Measurements from ENCODE around the gene PLXNB2.
"Not testable (repeated sequence)": the region's sequence is repeated elsewhere in the genome, so short reads cannot be mapped to it uniquely, and the experiment has no call there.

Gene PLXNB2

DNA sequence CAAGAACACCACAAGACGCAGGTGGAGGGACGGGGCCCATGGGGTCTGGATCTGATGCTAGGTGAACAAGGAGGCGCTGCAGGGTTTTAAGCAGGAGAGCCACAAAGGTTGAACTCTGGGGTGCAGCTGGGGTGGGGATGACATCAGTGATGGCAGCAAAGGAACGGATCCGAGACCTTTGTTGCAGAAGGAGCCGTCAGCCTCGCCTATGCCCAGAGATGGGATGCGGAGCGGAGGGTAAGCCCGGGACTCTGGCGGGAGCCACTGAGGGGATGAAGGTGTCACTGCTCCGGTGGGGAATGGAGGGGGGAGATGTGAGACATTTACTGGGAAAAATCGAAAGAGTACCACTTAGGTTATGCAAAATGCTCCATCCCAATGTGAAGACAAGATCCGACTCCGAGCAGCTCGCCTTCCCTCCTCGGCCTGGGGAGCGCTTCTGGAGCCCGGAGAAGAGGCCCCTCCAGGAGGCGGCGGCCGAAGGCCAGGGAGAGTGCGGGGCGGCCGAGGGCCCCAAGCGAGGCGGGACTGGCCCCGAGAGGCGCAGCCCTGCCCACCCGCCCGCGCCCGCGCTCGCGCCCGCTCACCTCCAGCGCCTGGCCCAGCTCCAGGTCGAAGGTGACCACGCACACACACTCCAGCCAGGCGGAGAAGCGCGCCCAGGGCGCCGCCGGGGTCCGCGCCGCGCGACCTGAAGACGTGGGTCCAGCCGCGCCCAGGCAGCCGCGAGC, 18.9 kb upstream of the PLXNB2 start:
- DNase-seq, result no peak

DNA sequence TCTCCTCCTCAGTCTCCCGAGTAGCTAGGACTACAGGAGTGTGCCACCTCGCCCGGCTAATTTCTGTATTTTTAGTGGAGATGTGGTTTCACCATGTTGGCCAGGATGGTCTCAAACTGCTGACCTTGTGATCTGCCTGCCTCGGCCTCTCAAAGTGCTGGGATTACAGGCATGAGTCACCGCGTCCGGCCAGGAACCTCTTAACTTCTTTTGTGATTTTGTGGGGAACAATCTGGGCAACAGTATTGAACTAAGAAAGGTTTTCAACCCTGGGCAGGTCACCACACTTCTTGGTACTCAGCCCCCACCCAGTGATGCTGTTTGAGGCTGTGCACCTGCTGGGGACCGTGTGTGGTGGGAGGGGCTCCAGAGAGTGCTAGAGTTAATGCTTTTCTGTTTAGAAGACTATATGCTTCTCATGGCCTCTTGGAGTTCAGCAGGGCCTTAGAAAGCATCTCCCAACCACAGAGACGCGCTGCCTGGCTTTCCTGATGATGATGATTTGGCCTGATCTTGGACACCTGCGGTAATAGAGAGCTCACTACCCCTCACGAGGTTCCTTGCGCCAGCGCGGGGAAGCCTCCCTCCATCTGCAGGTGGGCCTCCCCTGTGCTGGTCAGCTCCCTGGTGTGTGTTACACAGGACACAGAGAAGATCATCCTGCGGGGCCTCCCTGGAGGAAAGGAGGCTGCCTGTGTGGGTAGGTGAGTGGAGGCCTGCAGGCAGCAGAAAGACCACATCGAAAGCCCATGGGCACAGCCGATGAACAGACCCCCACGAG, 18.2 kb upstream of the PLXNB2 start:
- DNase-seq, result no peak

DNA sequence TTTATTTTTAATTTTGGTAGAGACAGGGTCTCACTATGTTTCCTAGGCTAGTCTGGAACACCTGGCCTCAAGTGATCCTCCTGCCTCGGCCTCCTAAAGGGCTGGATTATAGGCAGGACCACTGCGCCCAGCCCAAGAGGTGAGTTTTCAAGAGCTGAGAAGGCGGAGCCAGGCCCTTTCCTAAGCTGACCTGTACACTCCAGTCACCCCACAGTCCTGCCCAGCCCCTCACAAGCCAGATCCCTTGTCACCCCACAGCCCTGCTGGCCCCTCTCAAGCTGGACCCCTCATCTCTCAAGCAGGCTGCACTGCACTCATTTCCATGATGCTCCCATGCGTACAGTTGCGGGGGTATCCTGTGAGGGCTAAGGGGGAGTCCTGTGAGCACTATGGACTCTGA, 16.5 kb upstream of the PLXNB2 start:
- no peak for DNase-seq

DNA sequence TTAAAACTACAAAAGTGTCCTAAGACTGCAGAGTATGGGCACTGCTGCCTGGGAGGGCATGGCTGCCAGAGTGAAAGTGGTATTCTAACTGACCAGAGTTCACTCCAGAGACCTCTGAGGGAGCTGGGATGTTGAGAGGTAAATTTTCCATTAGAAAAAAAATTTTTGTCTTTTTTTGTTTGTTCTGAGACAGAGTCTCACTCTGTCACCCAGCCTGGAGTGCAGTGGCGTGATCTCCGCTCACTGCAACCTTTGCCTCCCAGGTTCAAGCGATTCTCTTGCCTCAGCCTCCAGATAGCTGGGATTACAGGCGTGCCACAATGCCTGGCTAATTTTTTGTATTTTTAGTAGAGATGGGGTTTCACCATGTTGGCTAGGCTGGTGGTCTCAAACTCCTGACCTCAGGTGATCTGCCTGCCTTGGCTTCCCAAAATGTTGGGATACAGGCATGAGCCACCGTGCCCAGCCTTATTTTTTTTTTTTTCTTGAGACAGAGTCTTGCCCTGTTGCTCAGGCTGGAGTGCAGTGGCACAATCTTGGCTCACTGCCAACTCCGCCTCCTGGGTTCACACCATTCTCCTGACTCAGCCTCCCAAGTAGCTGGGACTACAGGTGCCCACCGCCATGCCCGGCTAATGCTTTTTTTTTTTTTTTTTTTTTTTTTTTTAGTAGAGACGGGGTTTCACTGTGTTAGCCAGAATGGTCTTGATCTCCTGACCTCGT, 15.1 kb upstream of the PLXNB2 start:
- not testable (repeated sequence) for DNase-seq

DNA sequence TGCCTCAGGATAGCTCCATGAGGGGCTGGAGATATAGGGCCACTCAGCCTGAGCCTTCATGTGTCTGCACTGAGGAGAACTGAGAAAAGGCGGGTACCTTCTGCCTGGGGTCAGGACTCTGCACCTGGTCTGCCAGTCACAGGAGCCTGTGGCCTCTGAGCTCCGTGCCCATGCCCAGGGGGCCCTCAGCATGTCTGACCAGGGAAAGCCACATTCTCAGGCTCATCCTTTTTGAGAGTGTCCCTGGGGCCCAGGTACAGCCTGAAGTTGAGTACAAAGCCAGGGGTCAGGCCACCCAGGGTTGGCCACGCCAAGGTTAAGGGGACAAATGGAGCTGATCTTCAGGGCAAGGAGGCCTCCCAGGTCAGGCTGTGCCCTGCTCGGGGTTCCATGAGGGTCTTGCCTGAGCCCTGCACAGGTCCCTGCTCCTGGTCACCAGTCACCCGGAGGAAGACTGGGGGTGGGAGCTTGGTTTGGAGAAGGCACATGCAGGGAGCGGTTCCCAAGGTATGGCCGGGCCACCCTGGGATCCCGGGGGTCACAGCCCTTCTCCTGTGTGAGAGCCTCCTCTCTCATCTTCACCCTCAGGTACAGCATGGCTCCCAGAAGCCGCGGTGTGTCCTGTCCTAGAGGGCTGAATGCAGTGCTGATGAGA, 13.4 kb upstream of the PLXNB2 start:
- no peak for DNase-seq

DNA sequence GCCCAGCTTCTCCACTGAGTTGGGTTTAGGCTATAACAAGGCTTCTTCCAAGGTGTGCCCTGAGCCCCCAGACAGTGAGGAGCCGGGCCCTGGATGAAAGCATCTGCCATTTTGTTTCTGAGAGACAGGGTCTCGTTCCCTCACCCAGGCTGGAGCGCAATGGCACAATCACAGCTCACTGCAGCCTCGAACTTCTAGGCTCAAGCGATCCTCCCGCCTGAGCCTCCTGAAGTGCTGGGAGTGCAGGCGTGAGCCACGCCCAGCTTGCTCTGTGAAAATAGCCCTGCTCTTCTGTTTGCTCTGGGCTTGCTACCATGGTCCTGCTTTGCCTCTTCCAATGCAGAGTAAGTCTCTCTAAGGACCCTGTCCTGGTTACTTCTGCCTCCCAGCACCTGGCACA, 12.7 kb upstream of the PLXNB2 start:
- no peak for DNase-seq

DNA sequence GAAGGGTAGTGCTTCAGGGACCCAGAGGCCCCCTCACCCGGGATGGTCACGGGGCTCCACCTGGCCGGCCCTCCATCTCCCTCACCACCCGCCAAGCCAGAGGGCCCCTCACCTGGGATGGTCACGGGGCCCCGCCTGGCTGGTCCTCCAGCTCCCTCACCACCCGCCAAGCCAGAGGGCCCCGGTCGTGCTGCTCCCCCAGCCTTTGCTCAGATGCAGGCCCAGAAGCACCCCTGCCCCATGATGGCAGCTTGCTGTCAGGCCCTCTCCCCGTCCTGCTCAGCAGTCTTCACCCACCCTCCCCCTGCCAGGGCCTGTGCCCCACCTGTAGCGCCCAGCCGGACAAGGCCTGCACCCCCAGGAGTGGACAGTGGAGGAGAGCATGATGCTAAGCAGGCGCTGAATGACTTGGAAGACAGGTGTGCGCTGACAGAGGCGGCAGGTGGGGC, 12.1 kb upstream of the PLXNB2 start:
- no peak for DNase-seq

DNA sequence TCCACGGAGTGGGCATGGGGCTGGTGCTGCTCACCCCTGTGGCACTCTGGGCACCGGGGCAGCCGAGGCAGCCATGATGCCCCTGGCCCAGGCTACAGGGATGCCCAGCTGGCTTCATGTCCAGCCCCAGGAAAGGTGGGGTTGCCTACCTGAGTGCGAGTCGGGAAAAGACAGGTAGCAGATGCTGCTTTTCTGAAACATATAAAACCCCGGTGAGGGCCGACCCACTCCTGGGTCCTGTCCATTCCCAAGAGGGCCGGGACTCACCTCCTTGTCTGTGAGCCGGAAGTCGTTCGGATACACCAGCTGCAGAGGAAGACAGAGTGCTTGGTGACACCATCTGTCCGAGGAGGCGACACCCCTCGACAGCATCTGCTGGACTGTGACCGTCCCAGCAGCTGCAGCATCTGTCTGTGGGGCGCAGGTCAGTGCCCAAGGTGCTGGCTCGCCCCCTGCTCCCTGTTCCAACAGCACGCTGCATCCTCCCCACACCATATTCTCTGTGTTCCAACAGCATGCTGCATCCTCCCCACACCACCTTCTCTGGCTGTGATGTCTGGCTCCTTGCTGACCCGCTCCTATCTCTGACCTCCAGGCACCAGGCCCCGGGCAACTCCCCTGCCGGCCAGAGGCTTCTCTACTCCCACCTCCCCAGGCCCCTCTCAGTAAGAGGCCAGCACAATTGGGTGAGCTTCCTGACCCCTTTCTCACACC, 11.4 kb upstream of the PLXNB2 start:
- no peak for DNase-seq

DNA sequence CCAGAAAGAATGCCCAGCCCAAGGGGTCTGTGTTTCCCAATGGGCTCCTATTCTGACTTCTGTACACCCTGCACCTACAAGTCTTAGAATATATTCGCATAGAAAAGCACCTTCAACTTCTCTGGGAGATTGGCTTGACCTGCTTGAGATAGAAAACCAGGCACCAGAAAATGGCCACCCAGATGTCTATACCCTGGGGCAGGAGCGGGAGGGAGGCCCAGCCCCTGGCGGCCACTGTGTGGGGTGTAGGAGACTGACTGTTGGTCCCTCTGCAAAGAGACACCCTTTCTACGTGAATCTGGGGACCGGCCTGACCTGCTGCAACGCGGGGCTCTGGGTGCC, 10.9 kb upstream of the PLXNB2 start:
- DNase-seq, result no peak

DNA sequence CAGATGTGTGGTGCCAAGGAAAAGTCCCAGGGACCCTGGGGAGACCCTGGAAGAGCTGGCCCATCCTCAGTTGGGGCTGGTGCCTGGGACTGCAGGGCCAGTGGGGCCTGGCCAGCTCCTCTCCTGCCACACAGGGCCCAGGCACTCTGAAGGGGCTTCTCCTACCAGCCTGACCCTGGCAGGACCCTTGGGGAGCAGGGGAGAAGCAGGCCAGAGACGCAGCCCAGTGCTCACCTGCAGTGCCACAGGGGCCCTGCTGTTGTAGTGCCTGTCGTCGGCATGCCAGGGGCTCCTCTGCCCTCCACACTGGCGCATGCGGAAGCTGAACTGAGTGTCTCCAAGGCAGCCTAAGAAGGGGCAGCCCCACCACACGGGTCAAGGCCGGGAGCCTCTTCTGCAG, 10.2 kb upstream of the PLXNB2 start:
- no peak for DNase-seq

DNA sequence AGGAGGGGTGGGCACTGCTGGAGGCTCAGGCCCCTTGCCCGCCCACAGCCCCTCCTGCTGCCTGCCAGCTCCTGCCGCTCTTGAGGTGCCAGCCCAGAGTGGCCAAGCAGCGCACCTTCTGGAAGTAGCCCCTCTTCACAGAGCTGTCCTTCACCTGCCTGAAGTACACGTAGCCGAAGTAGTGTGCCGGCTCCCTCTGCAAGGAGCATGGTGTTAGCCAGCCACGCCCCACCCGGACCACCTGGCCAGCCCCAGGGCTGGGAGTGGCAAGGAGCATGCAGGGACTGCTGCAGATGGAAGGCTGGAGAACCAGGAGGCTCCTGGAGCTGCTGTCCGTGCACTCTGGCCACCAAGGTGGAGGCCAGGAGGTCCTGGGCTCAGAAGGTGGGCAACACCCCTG, 9.7 kb upstream of the PLXNB2 start:
- DNase-seq, result no peak

DNA sequence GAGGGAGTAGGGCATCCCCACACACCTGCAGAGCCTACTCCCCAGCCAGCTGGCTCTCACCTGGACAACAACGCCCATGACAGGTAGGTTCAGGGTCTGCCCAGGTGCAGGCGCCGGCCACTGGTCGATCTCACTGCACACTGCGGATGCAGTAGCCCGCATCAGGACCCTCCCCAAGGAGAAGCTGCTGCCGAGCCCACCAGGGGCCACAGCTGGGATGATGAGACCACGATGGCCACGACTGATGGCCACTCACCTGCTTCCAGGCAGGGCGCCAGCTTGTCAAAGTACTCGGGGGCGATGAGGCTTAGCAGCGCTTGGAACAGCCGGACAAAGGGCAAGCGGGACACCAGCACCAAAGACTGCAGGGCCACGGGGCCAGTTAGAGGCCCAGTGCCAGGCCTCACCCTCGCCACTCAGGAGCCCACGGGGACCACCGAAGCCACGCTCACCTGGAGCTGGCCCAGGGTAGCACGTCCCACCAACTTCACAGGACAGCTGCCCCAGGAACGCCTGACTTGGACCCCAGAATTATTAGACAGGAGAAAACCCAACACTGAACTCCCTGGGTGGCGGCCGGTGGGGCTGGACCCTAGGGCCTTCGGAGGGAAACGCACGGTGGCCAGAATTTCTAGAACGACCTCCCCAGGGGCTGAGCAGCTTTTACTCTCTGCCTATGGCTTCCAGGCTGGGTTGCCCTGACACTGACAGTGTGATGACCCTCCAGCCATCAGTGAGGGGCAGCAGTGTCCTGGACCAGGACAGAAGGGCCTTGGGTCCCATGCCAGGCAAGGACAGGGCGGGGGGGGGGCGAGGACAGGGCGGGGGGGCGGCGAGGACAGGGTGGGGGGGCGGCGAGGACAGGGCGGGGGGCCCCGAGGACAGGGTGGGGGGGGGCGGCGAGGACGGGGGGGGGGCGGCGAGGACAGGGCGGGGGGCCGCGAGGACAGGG, 8.9 kb upstream of the PLXNB2 start:
- no peak for DNase-seq

DNA sequence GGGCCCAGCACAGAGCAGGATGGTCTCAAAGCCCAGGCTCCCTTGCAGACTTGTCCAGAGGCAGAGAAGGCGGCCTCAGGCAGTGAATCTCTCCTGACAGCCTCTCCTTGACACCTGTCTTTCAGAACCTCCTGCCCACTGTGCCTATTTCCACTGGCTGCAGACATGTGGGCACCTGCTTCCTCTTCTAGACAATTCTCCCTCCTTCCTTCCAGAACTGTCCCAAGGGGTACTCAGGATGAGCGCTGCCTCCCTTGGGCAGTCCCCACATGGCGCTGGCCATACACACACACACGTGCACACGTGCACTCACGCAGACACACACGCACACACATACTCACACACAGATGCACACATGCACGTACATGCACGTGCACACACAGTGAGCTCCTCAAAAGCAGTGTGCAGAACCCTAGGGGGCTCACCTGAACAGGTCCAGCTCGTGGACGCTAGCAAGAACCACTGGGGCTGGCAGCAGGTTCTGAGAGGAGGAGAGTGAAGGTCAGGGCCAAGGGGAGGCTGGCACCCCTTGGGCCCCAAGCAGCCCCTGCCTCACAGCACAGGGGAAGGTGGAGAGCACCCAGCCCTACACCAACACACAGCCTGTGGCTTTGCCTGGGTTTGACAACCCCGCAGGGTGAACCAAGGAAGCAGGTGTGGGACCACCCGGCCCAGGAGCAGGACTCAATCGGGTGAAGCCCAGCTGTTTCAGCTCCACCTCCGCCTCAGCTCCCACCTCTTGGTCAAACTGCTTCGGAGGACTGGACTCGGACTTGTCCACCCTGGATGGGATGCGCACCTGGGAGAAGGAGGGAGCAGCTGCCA, 8.1 kb upstream of the PLXNB2 start:
- no peak for DNase-seq

DNA sequence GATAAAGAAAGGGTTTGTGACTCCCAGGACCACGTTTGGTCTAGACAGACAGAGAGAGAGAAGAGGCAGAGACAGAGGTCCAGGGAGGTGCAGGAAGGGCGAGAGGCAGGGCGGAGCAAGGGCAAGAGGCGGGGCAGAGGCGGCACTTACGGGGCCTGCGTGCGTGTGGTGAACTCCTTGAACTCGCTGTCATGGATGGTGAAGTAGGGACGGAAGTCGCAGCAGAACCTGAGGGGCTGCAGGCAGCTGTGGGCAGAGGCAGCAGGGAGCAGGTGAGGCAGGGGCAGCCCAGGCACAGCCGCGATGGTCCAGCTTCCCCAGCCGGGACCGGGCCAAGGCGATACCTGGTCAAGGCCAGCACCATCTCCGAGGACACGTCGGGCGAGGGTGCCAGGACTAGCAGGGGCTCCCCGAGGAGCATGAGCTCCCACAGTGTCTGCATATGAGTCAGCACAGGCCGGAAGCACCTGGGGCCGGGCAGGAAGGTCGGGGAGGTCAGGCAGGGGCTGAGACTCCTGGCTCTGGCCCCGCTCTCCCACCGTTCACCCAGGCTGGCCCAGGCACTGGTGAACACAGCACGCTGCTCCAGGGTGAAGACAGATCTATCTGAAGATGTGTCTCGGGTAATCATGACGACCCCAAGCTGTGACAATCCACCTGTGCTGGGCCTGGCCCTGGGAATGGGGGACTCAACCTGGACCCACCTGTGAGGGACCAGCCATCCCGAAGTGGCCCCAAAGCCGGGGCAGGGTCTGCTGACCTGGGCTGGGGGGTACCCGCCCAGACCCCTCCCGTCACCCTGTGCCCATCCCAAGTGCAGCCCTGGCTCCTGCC, 7.2 kb upstream of the PLXNB2 start:
- no peak for DNase-seq

DNA sequence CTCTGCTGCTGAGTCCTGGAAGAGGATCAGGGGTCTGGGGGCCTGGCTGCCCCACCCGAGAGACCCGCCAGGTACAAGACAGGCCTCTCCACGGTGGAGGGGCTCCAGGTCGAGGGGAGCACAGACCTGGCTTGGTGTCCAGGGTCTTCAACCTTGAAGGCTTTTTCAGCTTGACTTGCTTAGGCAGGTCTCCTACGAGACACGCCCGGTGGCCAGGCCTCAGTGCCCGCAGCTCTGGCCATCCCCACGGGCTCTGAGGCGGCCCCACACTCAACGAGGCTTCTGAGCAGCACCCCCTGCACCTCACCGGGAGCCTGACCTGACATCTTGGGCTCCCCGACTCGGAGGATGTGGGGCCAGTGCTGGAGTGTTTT, 6.6 kb upstream of the PLXNB2 start:
- no peak for DNase-seq

DNA sequence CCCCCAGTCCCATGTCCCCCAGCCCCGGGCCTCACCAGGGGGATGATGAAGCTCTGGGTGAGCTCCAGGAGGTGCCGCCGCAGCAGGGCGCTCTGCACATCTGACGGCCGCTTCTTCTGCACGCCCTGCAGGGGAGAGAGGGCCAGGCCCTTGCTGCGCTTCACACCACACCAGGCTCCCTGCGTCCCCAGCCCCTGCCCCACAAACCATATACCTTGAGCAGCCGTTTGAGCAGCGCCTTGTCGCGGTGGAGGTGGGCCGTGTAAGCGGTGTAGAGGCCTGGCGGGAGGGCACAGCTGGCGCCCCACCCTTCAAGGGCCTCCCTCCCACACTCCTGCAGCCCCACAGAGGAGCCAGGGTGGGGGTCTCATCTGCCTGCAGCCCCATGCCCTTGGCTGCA, 6.2 kb upstream of the PLXNB2 start:
- DNase-seq, result no peak

DNA sequence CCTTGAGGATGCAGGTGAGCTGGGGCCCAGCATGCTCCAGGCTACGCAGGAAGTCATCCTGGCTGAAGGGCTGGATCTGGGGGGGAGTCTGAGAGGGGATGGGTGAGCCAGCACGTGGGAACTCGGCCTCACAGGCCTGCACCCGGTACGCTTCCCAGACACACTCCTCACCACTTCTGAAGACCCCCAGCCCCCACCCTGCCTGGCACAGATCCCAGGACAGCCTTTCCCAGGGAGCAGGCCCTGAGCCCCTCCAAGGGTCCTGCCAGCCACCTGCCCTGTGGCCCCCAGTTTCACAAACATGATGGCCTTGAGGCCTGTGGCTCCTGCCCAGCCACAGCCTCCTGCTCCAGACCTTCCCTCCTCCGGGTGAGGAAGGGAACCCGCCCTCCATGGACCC, 5.6 kb upstream of the PLXNB2 start:
- DNase-seq, result no peak

DNA sequence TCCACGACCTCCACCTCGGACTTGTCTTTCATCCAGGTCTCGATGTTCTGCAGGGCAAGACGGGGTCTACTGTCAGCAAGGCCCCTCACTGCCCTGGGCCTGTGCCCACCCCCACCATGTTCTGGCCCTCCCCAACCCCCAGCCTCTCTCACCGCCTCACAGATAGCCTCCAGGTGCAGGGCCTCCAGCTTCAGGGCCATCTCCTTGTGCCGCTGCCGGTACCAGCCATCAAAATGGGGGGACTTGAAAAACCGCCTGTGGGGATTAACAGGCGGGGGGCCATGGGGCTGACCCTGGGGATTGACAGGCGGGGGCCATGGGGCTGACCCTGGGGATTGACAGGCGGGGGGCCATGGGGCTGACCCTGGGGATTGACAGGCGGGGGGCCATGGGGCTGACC, 4.9 kb upstream of the PLXNB2 start:
- DNase-seq, result no peak

DNA sequence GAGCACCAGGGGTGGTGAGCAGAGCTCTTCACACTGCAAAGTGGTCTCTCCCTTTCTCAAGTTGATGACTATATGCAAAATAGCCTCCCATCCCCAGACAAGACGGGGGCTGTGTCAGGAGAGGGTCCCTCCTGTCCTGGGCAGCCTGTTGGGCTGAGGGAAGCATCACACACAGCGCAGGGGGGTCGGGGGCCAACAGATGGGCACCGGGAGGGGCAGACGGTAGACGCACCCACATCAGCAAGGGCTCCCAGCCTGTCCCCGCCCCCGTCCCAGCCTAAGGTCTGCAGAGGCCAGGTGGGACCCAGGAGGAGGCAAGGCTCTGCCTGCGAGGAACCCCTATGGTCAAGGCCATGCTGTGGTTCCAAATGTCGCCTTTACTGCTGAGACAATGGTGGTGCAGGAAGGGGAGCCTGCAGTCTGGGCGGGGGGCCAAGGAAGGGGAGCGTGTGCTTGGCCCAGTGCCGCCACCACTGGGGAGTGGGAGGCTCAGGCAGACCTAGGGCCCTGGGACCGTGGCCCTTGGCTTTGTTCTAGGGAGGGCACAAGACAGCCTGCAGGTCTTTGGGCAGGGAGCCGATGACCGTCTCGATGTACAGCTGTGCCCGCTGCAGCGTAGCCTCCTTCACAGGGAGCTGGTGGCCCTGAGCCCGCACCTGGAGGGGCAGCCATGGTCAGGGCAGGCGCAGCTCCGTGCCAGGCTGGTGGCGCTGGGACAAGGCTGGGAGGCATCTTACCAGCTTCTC, 4.3 kb upstream of the PLXNB2 start:
- DNase-seq, result no peak

Measured in NCI-H1417 treated with DMSO at 0.1 percent for 48 hours (cell line).